ENCODE data around the gene TGFBI.

DNA sequence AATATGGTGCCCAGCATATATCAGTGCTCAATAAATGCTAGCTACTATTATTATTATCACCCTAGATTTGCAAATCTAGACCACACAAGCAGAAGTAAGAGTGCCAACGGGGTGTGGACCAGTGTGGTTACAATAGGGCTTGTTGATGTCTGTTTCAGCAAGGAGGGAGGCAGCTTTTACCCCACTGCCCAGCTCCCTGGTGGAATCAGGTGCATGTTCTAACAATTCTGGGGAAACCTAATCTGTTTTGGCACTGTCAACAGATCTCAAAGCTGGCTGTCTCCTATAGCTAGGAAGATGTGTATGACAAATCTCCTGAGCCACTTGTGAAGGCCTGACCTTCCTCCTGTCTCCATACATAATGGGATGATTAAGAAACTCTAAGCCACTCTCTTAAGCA, 5.7 kb downstream of the TGFBI start:
- TF ChIP-seq, protein P1, sequence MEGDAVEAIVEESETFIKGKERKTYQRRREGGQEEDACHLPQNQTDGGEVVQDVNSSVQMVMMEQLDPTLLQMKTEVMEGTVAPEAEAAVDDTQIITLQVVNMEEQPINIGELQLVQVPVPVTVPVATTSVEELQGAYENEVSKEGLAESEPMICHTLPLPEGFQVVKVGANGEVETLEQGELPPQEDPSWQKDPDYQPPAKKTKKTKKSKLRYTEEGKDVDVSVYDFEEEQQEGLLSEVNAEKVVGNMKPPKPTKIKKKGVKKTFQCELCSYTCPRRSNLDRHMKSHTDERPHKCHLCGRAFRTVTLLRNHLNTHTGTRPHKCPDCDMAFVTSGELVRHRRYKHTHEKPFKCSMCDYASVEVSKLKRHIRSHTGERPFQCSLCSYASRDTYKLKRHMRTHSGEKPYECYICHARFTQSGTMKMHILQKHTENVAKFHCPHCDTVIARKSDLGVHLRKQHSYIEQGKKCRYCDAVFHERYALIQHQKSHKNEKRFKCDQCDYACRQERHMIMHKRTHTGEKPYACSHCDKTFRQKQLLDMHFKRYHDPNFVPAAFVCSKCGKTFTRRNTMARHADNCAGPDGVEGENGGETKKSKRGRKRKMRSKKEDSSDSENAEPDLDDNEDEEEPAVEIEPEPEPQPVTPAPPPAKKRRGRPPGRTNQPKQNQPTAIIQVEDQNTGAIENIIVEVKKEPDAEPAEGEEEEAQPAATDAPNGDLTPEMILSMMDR (IDR thresholded peaks at IDR 0.05; ENCODE audit: low read length): no peak
- no peak for TF ChIP-seq EZH2 (IDR thresholded peaks at IDR 0.05; ENCODE audit: borderline replicate concordance, low read length)

Measured in OCI-LY1 (cell line).